Endothelial cell (in vitro differentiated cells): ENCODE data around the gene PADI1. TPM values are rescaled to one million over a fixed set of nuclear protein-coding genes. Genes with fewer than 3 reads are reported as not detected.

Experiments
- DNase-seq: peaks from one replicate; pipeline ENCODE4 v3.0.0; 2021; ENCODE audit warnings: low spot score
- H3K27ac Mint-ChIP-seq: one replicate; pipeline ENCODE4 v1.8.0; 2021; ENCODE audit warnings: mixed read lengths, inconsistent platforms; ENCODE audit not compliant: unreplicated experiment
- H3K27me3 Mint-ChIP-seq: one replicate; pipeline ENCODE4 v1.8.0; 2021; ENCODE audit warnings: mild to moderate bottlenecking, moderate library complexity, mixed read lengths, inconsistent platforms; ENCODE audit not compliant: unreplicated experiment
- H3K36me3 Mint-ChIP-seq: one replicate; pipeline ENCODE4 v1.8.0; 2021; ENCODE audit warnings: mild to moderate bottlenecking, low read depth, mixed read lengths, inconsistent platforms; ENCODE audit not compliant: unreplicated experiment
- H3K4me1 Mint-ChIP-seq: one replicate; pipeline ENCODE4 v1.8.0; 2021; ENCODE audit warnings: mild to moderate bottlenecking, mixed read lengths, inconsistent platforms; ENCODE audit not compliant: unreplicated experiment
- H3K4me3 Mint-ChIP-seq: one replicate; pipeline ENCODE4 v1.8.0; 2021; ENCODE audit warnings: mild to moderate bottlenecking, mixed read lengths, inconsistent platforms; ENCODE audit not compliant: unreplicated experiment
- H3K9me3 Mint-ChIP-seq: one replicate; pipeline ENCODE4 v1.8.0; 2021; ENCODE audit warnings: mixed read lengths, inconsistent platforms; ENCODE audit not compliant: unreplicated experiment
- total RNA-seq: library from RNA; stranded (reverse); fragmentation: NEBNext Ultra II Directional; extraction: Animal tissue kit (Norgen Biotek cat#: 25700); gene quantifications from one replicate; pipeline ENCODE4 v1.2.1, GENCODE V29; 2021; ENCODE audit not compliant: unreplicated experiment
- TF ChIP-seq, protein P1 (sequence below): fragments of 200-600 bp; sonication (generic); IDR thresholded peaks from one replicate; pipeline ENCODE4 v1.5.0; 2021; ENCODE audit warnings: antibody characterized with exemption; ENCODE audit not compliant: unreplicated experiment

The PADI1 gene
- total RNA-seq, 1 donor from 2014 or later: 0.08 TPM

DNA sequence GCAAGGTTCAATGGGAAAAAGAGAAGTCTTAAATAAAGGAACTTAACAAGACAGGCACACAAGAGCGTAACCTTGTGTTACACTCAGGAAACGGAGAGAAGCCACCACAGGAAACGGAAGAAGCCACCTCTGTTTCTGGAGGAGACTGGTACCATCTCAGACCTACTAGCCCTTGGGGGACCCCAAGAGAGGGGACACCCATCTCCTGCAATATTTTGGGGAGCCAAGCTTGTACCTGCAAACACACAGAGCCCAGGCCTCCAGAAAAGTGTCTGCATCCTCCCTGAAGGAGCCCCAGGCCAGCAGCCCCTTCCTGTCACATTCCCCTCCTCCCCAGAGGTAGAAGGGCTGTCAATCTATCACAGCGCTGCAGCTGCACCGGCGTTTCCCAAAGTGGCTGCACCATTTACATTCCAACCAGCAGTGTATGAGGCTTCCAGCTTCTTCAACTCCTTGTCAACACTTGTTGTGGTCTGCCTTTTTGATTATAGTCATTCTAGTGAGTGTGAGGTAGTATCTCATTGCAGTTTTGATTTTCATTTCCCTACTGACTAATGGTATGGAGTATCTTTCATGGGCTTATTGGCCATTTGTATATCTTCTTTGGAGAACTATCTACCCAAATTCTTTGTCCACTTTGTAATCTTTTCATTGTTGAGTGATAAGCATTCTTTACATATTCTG, 23.0 kb upstream of the PADI1 start:
- Mint-ChIP-seq H3K27ac (no peak overlapping the region), H3K36me3 (no peaks in the 10 kb centered on the region), H3K9me3 (no peaks in the 10 kb centered on the region), H3K4me1 (no peaks in the 10 kb centered on the region), H3K27me3 (no peaks in the 10 kb centered on the region), H3K4me3 (no peak overlapping the region)
- no peak for DNase-seq
- TF ChIP-seq, protein P1, sequence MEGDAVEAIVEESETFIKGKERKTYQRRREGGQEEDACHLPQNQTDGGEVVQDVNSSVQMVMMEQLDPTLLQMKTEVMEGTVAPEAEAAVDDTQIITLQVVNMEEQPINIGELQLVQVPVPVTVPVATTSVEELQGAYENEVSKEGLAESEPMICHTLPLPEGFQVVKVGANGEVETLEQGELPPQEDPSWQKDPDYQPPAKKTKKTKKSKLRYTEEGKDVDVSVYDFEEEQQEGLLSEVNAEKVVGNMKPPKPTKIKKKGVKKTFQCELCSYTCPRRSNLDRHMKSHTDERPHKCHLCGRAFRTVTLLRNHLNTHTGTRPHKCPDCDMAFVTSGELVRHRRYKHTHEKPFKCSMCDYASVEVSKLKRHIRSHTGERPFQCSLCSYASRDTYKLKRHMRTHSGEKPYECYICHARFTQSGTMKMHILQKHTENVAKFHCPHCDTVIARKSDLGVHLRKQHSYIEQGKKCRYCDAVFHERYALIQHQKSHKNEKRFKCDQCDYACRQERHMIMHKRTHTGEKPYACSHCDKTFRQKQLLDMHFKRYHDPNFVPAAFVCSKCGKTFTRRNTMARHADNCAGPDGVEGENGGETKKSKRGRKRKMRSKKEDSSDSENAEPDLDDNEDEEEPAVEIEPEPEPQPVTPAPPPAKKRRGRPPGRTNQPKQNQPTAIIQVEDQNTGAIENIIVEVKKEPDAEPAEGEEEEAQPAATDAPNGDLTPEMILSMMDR: no peak

- TF ChIP-seq, protein P1: no peak
- no peak for DNase-seq
- no peaks in the 10 kb centered on the region for H3K36me3 Mint-ChIP-seq
- H3K4me3 Mint-ChIP-seq: no peak overlapping the region
- H3K4me1 Mint-ChIP-seq: no peaks in the 10 kb centered on the region
- no peaks in the 10 kb centered on the region for H3K27me3 Mint-ChIP-seq
- H3K9me3 Mint-ChIP-seq: no peaks in the 10 kb centered on the region
- H3K27ac Mint-ChIP-seq: no peak overlapping the region
Observed at GRCh38 chr1:17183388-17184160, 21.4 kb upstream of the PADI1 start.

DNA sequence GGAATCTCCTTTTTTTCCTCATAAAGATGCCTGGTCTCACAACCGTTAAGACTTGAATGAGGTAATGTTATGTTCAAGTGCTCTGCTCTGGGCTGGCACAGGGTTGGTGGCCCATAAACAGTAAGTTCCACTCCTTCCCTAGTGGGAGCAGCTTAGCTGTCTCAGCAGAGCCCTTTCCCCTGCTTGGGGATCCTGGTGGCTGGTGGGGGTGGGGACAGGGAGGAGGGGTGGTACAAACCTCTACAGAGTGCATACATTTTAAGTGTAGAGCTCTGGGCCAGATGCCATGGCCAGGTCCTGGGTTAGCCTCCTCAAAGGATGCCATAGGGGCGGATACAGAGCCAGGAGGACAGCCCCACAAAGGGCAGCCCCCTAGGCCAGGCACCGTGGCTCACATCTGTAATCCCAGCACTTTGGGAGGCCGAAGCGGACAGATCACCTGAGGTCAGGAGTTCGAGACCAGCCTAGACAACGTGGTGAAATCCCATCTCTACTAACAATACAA, 20.7 kb upstream of the PADI1 start:
- H3K27me3 Mint-ChIP-seq: no peaks in the 10 kb centered on the region
- no peaks in the 10 kb centered on the region for H3K9me3 Mint-ChIP-seq
- DNase-seq: no peak
- H3K4me1 Mint-ChIP-seq: no peaks in the 10 kb centered on the region
- H3K36me3 Mint-ChIP-seq: no peaks in the 10 kb centered on the region
- TF ChIP-seq, protein P1: no peak
- H3K27ac Mint-ChIP-seq: no peak overlapping the region
- no peak overlapping the region for H3K4me3 Mint-ChIP-seq

- H3K9me3 Mint-ChIP-seq: no peaks in the 10 kb centered on the region
- TF ChIP-seq, protein P1: no peak
Observed at GRCh38 chr1:17184822-17185484, 20.0 kb upstream of the PADI1 start.

More at GRCh38 chr1:17184822-17185484, 20.0 kb upstream of the PADI1 start:
- no peak overlapping the region for H3K27ac Mint-ChIP-seq
- H3K4me3 Mint-ChIP-seq: no peak overlapping the region
- H3K27me3 Mint-ChIP-seq: no peaks in the 10 kb centered on the region
- no peak for DNase-seq
- H3K4me1 Mint-ChIP-seq: no peaks in the 10 kb centered on the region
- no peaks in the 10 kb centered on the region for H3K36me3 Mint-ChIP-seq
